HEK293 (cell line): Measurements from ENCODE around the gene AADACL2.

Source experiments
- CTCF ChIA-PET: fragments of 350-600 bp; formaldehyde crosslinking; extraction: SDS; loops from one replicate; lab custom pipeline; 2021; ENCODE audit warnings: antibody characterized with exemption; lab: Yijun Ruan, JAX
- POLR2A ChIA-PET: fragments of 300-600 bp; formaldehyde crosslinking; extraction: SDS; loops from one replicate; lab custom pipeline; 2020; ENCODE audit warnings: antibody characterized with exemption, inconsistent platforms; lab: Yijun Ruan, JAX
- H3K27ac ChIP-seq: fragments of 200-500 bp; sonication (Bioruptor generic); 2 replicates; pipeline ENCODE4 v1.5.1; 2014; ENCODE audit warnings: low read depth, low read length, control low read depth, inconsistent platforms; ENCODE audit errors: extremely low read depth
- H3K36me3 ChIP-seq, 2 experiments: fragments of 200-500 bp in 1 of 2; sonication (Bioruptor generic) in 1 of 2; 1 replicate in 1 of 2; 2 replicates in 1 of 2; pipeline ENCODE4 v1.5.1; 2014 to 2017; ENCODE audit warnings: inconsistent platforms in 2 of 2, low read length in 2 of 2; ENCODE audit not compliant: control insufficient read depth in 2 of 2, insufficient read depth in 1 of 2
- H3K4me1 ChIP-seq: fragments of 200-500 bp; sonication (Bioruptor generic); 2 replicates; pipeline ENCODE4 v1.5.1; 2014; ENCODE audit warnings: mild to moderate bottlenecking, low read length, inconsistent platforms; ENCODE audit not compliant: control insufficient read depth, insufficient read depth
- H3K4me3 ChIP-seq: 2 replicates; pipeline ENCODE4 v1.5.1; 2011; ENCODE audit warnings: low read depth, mild to moderate bottlenecking, control low read depth, low read length, moderate library complexity
- H3K9me3 ChIP-seq: fragments of 200-500 bp; sonication (Bioruptor generic); 2 replicates; pipeline ENCODE4 v1.5.1; 2014; ENCODE audit warnings: low read depth, low read length, inconsistent platforms; ENCODE audit not compliant: control insufficient read depth, insufficient read depth
- GLI4 ChIP-seq: fragments of 450-650 bp; formaldehyde crosslinking; IDR thresholded peaks from 2 replicates; pipeline ENCODE4 v1.5.1; 2016; ENCODE audit warnings: missing biosample characterization, missing genetic modification characterization
- GLIS1 ChIP-seq: fragments of 450-650 bp; formaldehyde crosslinking; IDR thresholded peaks from 2 replicates; pipeline ENCODE4 v1.5.1; 2016; ENCODE audit warnings: missing biosample characterization, missing genetic modification characterization
- PRDM1 ChIP-seq: fragments of 450-650 bp; formaldehyde crosslinking; IDR thresholded peaks from 2 replicates; pipeline ENCODE4; 2016; ENCODE audit warnings: missing biosample characterization, missing genetic modification characterization
- WT1 ChIP-seq: fragments of 450-650 bp; formaldehyde crosslinking; IDR thresholded peaks from 2 replicates; pipeline ENCODE4 v1.5.1; 2016; ENCODE audit warnings: missing biosample characterization, missing genetic modification characterization
- ZNF114 ChIP-seq: fragments of 450-650 bp; formaldehyde crosslinking; IDR thresholded peaks from 2 replicates; pipeline ENCODE4 v1.5.0; 2017; ENCODE audit warnings: missing biosample characterization, missing genetic modification characterization
- ZNF133 ChIP-seq: fragments of 450-650 bp; formaldehyde crosslinking; IDR thresholded peaks from 2 replicates; pipeline ENCODE4 v1.5.1; 2016; ENCODE audit warnings: missing biosample characterization, missing genetic modification characterization
- ZNF155 ChIP-seq: fragments of 450-650 bp; formaldehyde crosslinking; IDR thresholded peaks from 2 replicates; pipeline ENCODE4 v1.5.1; 2016; ENCODE audit warnings: missing biosample characterization, missing genetic modification characterization
- ZNF157 ChIP-seq: fragments of 450-650 bp; formaldehyde crosslinking; IDR thresholded peaks from 2 replicates; pipeline ENCODE4 v1.5.1; 2016; ENCODE audit warnings: missing biosample characterization, missing genetic modification characterization
- ZNF16 ChIP-seq: fragments of 450-650 bp; formaldehyde crosslinking; IDR thresholded peaks from 2 replicates; pipeline ENCODE4 v1.5.1; 2016; ENCODE audit warnings: low read depth, missing biosample characterization, missing genetic modification characterization
- ZNF214 ChIP-seq: fragments of 450-650 bp; formaldehyde crosslinking; IDR thresholded peaks from 2 replicates; pipeline ENCODE4 v1.5.1; 2017; ENCODE audit warnings: missing biosample characterization, mild to moderate bottlenecking, missing genetic modification characterization, borderline replicate concordance
- ZNF221 ChIP-seq: fragments of 450-650 bp; formaldehyde crosslinking; IDR thresholded peaks from 2 replicates; pipeline ENCODE4 v1.5.1; 2017; ENCODE audit warnings: missing biosample characterization, missing genetic modification characterization, borderline replicate concordance
- ZNF274 ChIP-seq, 2 experiments: fragments of 200-500 bp in 1 of 2; fragments of 450-650 bp in 1 of 2; sonication (Bioruptor generic) in 1 of 2; formaldehyde crosslinking in 1 of 2; IDR thresholded peaks; 2 replicates each; pipeline versions ENCODE4 v1.5.1 to v1.6.1; 2014 to 2016; ENCODE audit warnings: borderline replicate concordance in 1 of 2, inconsistent platforms in 1 of 2, low read length in 1 of 2, missing biosample characterization in 1 of 2, missing genetic modification characterization in 1 of 2
- ZNF292 ChIP-seq: fragments of 450-650 bp; formaldehyde crosslinking; IDR thresholded peaks from 2 replicates; pipeline ENCODE4 v1.5.1; 2016; ENCODE audit warnings: low read depth, missing biosample characterization, missing genetic modification characterization, borderline replicate concordance
- ZNF391 ChIP-seq: fragments of 450-650 bp; formaldehyde crosslinking; IDR thresholded peaks from 2 replicates; pipeline ENCODE4 v1.5.1; 2016; ENCODE audit warnings: low read depth, missing biosample characterization, missing genetic modification characterization, borderline replicate concordance
- ZNF544 ChIP-seq: fragments of 450-650 bp; formaldehyde crosslinking; IDR thresholded peaks from 2 replicates; pipeline ENCODE4 v1.5.0; 2017; ENCODE audit warnings: missing biosample characterization, missing genetic modification characterization
- ZNF555 ChIP-seq: fragments of 450-650 bp; formaldehyde crosslinking; conservative IDR thresholded peaks from 2 replicates; pipeline ENCODE4 v1.5.1; 2017; ENCODE audit warnings: missing biosample characterization, mild to moderate bottlenecking, missing genetic modification characterization, inconsistent platforms
- ZNF558 ChIP-seq: fragments of 450-650 bp; formaldehyde crosslinking; IDR thresholded peaks from 2 replicates; pipeline ENCODE4 v1.5.1; 2016; ENCODE audit warnings: missing biosample characterization, missing genetic modification characterization
- ZNF600 ChIP-seq: fragments of 450-650 bp; formaldehyde crosslinking; IDR thresholded peaks from 2 replicates; pipeline ENCODE4 v1.5.1; 2016; ENCODE audit warnings: missing biosample characterization, missing genetic modification characterization
- ZNF626 ChIP-seq: fragments of 450-650 bp; sonication (Bioruptor Pico); formaldehyde crosslinking; IDR thresholded peaks from 2 replicates; pipeline ENCODE4 v1.5.1; 2018; ENCODE audit warnings: missing biosample characterization, missing genetic modification characterization, inconsistent platforms
- ZNF76 ChIP-seq: fragments of 450-650 bp; formaldehyde crosslinking; IDR thresholded peaks from 2 replicates; pipeline ENCODE4; 2016; ENCODE audit warnings: low read depth, missing biosample characterization, missing genetic modification characterization, borderline replicate concordance
- ZNF768 ChIP-seq: fragments of 450-650 bp; formaldehyde crosslinking; IDR thresholded peaks from 2 replicates; pipeline ENCODE4 v1.5.1; 2018; ENCODE audit warnings: missing biosample characterization, mild to moderate bottlenecking, missing genetic modification characterization
- ZNF830 ChIP-seq: fragments of 450-650 bp; IDR thresholded peaks from 2 replicates; pipeline ENCODE4 v1.5.0; 2018; ENCODE audit warnings: missing biosample characterization, missing genetic modification characterization, low read depth, mild to moderate bottlenecking, moderate library complexity
- ZNF843 ChIP-seq: fragments of 450-650 bp; formaldehyde crosslinking; IDR thresholded peaks from 2 replicates; pipeline ENCODE4 v1.5.1; 2016; ENCODE audit warnings: missing biosample characterization, missing genetic modification characterization
- ZSCAN16 ChIP-seq: fragments of 450-650 bp; formaldehyde crosslinking; IDR thresholded peaks from 2 replicates; pipeline ENCODE4 v1.5.1; 2016; ENCODE audit warnings: missing biosample characterization, missing genetic modification characterization
- TF ChIP-seq, protein P1 (sequence below): fragments of 450-650 bp; formaldehyde crosslinking; IDR thresholded peaks from 2 replicates; pipeline ENCODE4; 2016; ENCODE audit warnings: missing biosample characterization, missing genetic modification characterization
- TF ChIP-seq, protein P2 (sequence below): fragments of 450-650 bp; IDR thresholded peaks from 2 replicates; pipeline ENCODE4 v1.5.1; 2018; ENCODE audit warnings: missing biosample characterization, mild to moderate bottlenecking, missing genetic modification characterization
- TF ChIP-seq, protein P3 (sequence below): fragments of 450-650 bp; formaldehyde crosslinking; IDR thresholded peaks from 2 replicates; pipeline ENCODE4 v1.5.1; 2016; ENCODE audit warnings: missing biosample characterization, missing genetic modification characterization
- TF ChIP-seq, protein P4 (sequence below): IDR thresholded peaks from 2 replicates; pipeline ENCODE4 v1.6.1; 2011; ENCODE audit warnings: mild to moderate bottlenecking, low read depth, low read length, borderline replicate concordance

AADACL2 gene

DNA sequence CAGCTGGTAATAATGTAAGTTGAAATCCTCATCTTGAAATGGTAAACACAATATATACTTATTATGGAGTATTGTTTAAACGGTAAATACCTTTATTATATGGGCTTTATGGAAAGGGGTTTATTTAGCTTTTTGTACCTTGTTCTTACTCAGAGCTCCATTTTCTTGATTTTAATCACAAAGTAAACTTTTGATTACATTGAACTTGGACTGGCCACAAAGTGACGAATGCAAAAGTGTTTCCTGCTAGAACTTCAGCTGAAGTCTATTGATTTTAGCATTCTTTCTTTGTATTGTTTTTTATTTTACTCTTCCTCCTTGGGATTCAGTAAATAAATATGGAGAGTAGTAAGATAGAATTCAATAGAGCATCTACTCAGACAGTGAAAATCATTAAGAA, 60.4 kb downstream of the AADACL2 start:
- TF ChIP-seq ZNF555 (tag by site-specific recombination) = no peak
- TF ChIP-seq ZNF155 = no peak
- no peak for TF ChIP-seq ZNF76 (tag by site-specific recombination)
- TF ChIP-seq, protein P1, sequence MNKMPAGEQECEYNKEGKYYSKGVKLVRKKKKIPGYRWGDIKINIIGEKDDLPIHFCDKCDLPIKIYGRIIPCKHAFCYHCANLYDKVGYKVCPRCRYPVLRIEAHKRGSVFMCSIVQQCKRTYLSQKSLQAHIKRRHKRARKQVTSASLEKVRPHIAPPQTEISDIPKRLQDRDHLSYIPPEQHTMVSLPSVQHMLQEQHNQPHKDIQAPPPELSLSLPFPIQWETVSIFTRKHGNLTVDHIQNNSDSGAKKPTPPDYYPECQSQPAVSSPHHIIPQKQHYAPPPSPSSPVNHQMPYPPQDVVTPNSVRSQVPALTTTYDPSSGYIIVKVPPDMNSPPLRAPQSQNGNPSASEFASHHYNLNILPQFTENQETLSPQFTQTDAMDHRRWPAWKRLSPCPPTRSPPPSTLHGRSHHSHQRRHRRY (tag by site-specific recombination) = no peak
- TF ChIP-seq ZNF292 (tag by site-specific recombination) = no peak
- TF ChIP-seq ZNF157 = no peak
- TF ChIP-seq ZNF133 (tag by site-specific recombination) = no peak
- no peak for TF ChIP-seq ZNF600 (tag by site-specific recombination)
- no peak for TF ChIP-seq PRDM1 (tag by site-specific recombination)
- TF ChIP-seq ZSCAN16 = no peak
- TF ChIP-seq ZNF114 (tag by site-specific recombination) = no peak
- no peak for TF ChIP-seq ZNF544 (tag by site-specific recombination)
- H3K4me1 ChIP-seq = no peaks in the 10 kb centered on the region
- H3K9me3 ChIP-seq = no peaks in the 10 kb centered on the region
- H3K27ac ChIP-seq = no peak overlapping the region
- no peak overlapping the region for H3K4me3 ChIP-seq
- POLR2A ChIA-PET = no interaction called here
- no peaks in the 10 kb centered on the region for H3K36me3 ChIP-seq
- CTCF ChIA-PET = interaction anchor here (0.6 kb wide), 1 partner anchor 15 kb away, joined by 3 read pairs; no protein-coding TSS in a partner anchor

DNA sequence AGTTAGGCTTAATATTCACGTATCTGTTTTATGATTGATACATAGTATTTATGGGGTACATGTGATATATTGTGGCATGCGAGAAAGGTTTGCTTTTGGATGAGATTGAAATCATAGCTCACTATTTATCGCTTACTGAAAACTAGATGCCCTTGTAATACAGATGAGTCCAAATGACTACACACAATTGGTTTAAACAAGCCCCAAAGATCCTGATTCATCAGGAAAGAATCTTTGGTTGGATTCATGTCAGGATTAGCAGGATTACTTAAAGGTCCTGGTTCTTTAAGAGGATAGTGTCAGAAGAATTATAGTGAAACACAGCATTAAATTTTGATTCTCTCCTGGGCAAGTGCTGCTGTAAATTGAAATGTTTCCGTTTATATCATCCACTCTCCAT, 61.5 kb downstream of the AADACL2 start:
- Histone ChIP-seq H3K27ac (no peak overlapping the region), H3K9me3 (no peaks in the 10 kb centered on the region), H3K4me3 (no peak overlapping the region), H3K36me3 (no peaks in the 10 kb centered on the region), H3K4me1 (no peaks in the 10 kb centered on the region)
- TF ChIP-seq ZNF843 = no peak
- TF ChIP-seq WT1 (tag by site-specific recombination) = no peak
- no peak for TF ChIP-seq ZNF274 (IDR thresholded peaks at IDR 0.05; ENCODE audit: low read length)
- no peak for TF ChIP-seq ZNF274 (tag by site-specific recombination; IDR thresholded peaks at IDR 0.05; ENCODE audit: borderline replicate concordance)
- TF ChIP-seq ZNF391 (tag by site-specific recombination) = no peak
- TF ChIP-seq ZNF626 (tag by site-specific recombination) = no peak
- TF ChIP-seq ZNF768 = no peak
- no peak for TF ChIP-seq ZNF214 (tag by site-specific recombination)
- CTCF ChIA-PET = no interaction called here
- POLR2A ChIA-PET = no interaction called here

DNA sequence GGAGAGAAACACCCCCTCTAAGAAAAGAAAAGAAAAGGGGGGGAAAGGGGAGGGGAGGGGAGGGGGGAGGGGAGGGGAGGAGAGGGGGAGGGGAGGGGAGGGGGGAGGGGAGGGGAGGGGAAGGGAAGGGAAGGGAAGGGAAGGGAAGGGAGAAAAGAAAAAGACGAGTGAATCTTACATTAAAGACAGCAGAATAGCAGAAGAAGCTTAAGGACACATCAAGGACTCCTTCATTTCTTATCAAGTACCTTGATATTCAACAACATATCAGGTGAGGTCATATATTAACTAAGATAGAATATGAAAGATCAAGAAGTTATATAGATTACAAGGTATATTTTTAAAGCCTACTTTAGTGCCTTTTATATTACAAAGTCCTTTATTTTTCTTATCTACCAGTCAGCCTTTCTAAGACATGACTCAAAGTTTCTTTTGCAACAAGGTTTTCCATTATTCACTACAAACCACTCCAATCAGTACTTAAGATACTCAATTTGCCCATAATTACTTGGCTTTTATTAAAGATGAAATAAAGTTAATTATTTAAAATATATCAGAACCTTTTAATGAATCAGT, 62.5 kb downstream of the AADACL2 start:
- ChIA-PET CTCF (no interaction called here), POLR2A (no interaction called here)
- H3K4me1 ChIP-seq = no peaks in the 10 kb centered on the region
- no peaks in the 10 kb centered on the region for H3K36me3 ChIP-seq
- no peaks in the 10 kb centered on the region for H3K9me3 ChIP-seq
- no peak overlapping the region for H3K27ac ChIP-seq
- no peak overlapping the region for H3K4me3 ChIP-seq
- TF ChIP-seq, protein P2, sequence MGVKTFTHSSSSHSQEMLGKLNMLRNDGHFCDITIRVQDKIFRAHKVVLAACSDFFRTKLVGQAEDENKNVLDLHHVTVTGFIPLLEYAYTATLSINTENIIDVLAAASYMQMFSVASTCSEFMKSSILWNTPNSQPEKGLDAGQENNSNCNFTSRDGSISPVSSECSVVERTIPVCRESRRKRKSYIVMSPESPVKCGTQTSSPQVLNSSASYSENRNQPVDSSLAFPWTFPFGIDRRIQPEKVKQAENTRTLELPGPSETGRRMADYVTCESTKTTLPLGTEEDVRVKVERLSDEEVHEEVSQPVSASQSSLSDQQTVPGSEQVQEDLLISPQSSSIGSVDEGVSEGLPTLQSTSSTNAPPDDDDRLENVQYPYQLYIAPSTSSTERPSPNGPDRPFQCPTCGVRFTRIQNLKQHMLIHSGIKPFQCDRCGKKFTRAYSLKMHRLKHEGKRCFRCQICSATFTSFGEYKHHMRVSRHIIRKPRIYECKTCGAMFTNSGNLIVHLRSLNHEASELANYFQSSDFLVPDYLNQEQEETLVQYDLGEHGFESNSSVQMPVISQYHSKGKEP (tag by site-specific recombination) = no peak
- TF ChIP-seq PRDM1 (tag by site-specific recombination) = no peak
- no peak for TF ChIP-seq ZNF558 (tag by site-specific recombination)
- TF ChIP-seq ZNF16 = no peak
- TF ChIP-seq GLIS1 (tag by site-specific recombination) = no peak
- TF ChIP-seq ZNF830 = no peak
- no peak for TF ChIP-seq ZNF221 (tag by site-specific recombination)
- TF ChIP-seq, protein P3, sequence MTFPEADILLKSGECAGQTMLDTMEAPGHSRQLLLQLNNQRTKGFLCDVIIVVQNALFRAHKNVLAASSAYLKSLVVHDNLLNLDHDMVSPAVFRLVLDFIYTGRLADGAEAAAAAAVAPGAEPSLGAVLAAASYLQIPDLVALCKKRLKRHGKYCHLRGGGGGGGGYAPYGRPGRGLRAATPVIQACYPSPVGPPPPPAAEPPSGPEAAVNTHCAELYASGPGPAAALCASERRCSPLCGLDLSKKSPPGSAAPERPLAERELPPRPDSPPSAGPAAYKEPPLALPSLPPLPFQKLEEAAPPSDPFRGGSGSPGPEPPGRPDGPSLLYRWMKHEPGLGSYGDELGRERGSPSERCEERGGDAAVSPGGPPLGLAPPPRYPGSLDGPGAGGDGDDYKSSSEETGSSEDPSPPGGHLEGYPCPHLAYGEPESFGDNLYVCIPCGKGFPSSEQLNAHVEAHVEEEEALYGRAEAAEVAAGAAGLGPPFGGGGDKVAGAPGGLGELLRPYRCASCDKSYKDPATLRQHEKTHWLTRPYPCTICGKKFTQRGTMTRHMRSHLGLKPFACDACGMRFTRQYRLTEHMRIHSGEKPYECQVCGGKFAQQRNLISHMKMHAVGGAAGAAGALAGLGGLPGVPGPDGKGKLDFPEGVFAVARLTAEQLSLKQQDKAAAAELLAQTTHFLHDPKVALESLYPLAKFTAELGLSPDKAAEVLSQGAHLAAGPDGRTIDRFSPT (tag by site-specific recombination) = no peak
- no peak for TF ChIP-seq GLI4 (tag by site-specific recombination)
- TF ChIP-seq, protein P4, sequence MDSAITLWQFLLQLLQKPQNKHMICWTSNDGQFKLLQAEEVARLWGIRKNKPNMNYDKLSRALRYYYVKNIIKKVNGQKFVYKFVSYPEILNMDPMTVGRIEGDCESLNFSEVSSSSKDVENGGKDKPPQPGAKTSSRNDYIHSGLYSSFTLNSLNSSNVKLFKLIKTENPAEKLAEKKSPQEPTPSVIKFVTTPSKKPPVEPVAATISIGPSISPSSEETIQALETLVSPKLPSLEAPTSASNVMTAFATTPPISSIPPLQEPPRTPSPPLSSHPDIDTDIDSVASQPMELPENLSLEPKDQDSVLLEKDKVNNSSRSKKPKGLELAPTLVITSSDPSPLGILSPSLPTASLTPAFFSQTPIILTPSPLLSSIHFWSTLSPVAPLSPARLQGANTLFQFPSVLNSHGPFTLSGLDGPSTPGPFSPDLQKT = no peak
